H9 (cell line): ENCODE results near the gene RNLS. TPM values are rescaled to one million over a fixed set of nuclear protein-coding genes. Genes with fewer than 3 reads are reported as not detected.

Experiments
- DNase-seq: peaks from one replicate; pipeline ENCODE4 v3.0.0-alpha.2; 2017
- H2AFZ ChIP-seq: one replicate; pipeline ENCODE4 v1.6.1; 2013; ENCODE audit warnings: mild to moderate bottlenecking, low read length, control low read depth, moderate library complexity
- H2AK5ac ChIP-seq: 2 replicates; pipeline ENCODE4 v1.6.1; 2013; ENCODE audit warnings: low read length, control low read depth, mixed read lengths; ENCODE audit not compliant: insufficient read length
- H2BK120ac ChIP-seq: one replicate; pipeline ENCODE4 v1.6.1; 2013; ENCODE audit warnings: low read depth, mild to moderate bottlenecking, low read length, control low read depth, inconsistent platforms; ENCODE audit not compliant: poor library complexity, severe bottlenecking
- H2BK12ac ChIP-seq: 2 replicates; pipeline ENCODE4 v1.6.1; 2013; ENCODE audit warnings: low read length, control low read depth, mixed read lengths, low read depth; ENCODE audit not compliant: insufficient read length
- H2BK15ac ChIP-seq: 2 replicates; pipeline ENCODE4 v1.6.1; 2013; ENCODE audit warnings: low read depth, low read length, control low read depth
- H2BK20ac ChIP-seq: one replicate; pipeline ENCODE4 v1.6.1; 2013; ENCODE audit warnings: low read depth, mild to moderate bottlenecking, low read length, control low read depth, inconsistent platforms; ENCODE audit not compliant: poor library complexity, severe bottlenecking
- H2BK5ac ChIP-seq: 2 replicates; pipeline ENCODE4 v1.6.1; 2013; ENCODE audit warnings: low read length, control low read depth, mixed read lengths; ENCODE audit not compliant: insufficient read length
- H3K14ac ChIP-seq: 2 replicates; pipeline ENCODE4 v1.6.1; 2013; ENCODE audit warnings: low read length, control low read depth; ENCODE audit not compliant: insufficient read depth
- H3K18ac ChIP-seq: 2 replicates; pipeline ENCODE4 v1.6.1; 2013; ENCODE audit warnings: low read depth, mild to moderate bottlenecking, mixed read lengths, low read length, control low read depth; ENCODE audit not compliant: insufficient read length
- H3K23ac ChIP-seq: 2 replicates; pipeline ENCODE4 v1.6.1; 2013; ENCODE audit warnings: low read length, control low read depth, mixed read lengths, low read depth; ENCODE audit not compliant: insufficient read length
- H3K23me2 ChIP-seq: 2 replicates; pipeline ENCODE4 v1.6.1; 2013; ENCODE audit warnings: low read depth, mild to moderate bottlenecking, mixed read lengths, low read length, control low read depth; ENCODE audit not compliant: insufficient read length, poor library complexity, severe bottlenecking
- H3K27ac ChIP-seq: 2 replicates; pipeline ENCODE4 v1.5.1; 2013; ENCODE audit warnings: low read length, control low read depth, mixed read lengths, low read depth; ENCODE audit not compliant: insufficient read length
- H3K27me3 ChIP-seq: 2 replicates; pipeline ENCODE4 v1.6.1; 2013; ENCODE audit warnings: low read length, control low read depth, inconsistent platforms; ENCODE audit not compliant: insufficient read depth
- H3K4ac ChIP-seq: 2 replicates; pipeline ENCODE4 v1.6.1; 2013; ENCODE audit warnings: low read depth, mild to moderate bottlenecking, control low read depth, inconsistent platforms, low read length, moderate library complexity
- H3K4me1 ChIP-seq: 2 replicates; pipeline ENCODE4 v1.6.1; 2013; ENCODE audit warnings: low read length, control low read depth, inconsistent platforms; ENCODE audit not compliant: insufficient read depth
- H3K4me2 ChIP-seq: 2 replicates; pipeline ENCODE4 v1.6.1; 2013; ENCODE audit warnings: low read length, control low read depth, mixed read lengths; ENCODE audit not compliant: insufficient read length, insufficient read depth
- H3K56ac ChIP-seq: 2 replicates; pipeline ENCODE4 v1.6.1; 2013; ENCODE audit warnings: low read depth, mild to moderate bottlenecking, mixed read lengths, low read length, control low read depth; ENCODE audit not compliant: insufficient read length
- H3K79me1 ChIP-seq: 2 replicates; pipeline ENCODE4 v1.6.1; 2013; ENCODE audit warnings: low read depth, mild to moderate bottlenecking, moderate library complexity, low read length, control low read depth, inconsistent platforms; ENCODE audit not compliant: insufficient read depth, poor library complexity, severe bottlenecking
- H3K79me2 ChIP-seq: 2 replicates; pipeline ENCODE4 v1.6.1; 2013; ENCODE audit warnings: low read length, control low read depth, inconsistent platforms; ENCODE audit not compliant: insufficient read depth
- H3K9ac ChIP-seq: 2 replicates; pipeline ENCODE4 v1.6.1; 2013; ENCODE audit warnings: low read length, control low read depth, mixed read lengths; ENCODE audit not compliant: insufficient read length; ENCODE audit errors: extremely low read depth
- H3K9me3 ChIP-seq: one replicate; pipeline ENCODE4 v1.6.1; 2013; ENCODE audit warnings: low read depth, low read length, inconsistent platforms; ENCODE audit not compliant: control insufficient read depth
- H3T11ph ChIP-seq: one replicate; pipeline ENCODE4 v1.6.1; 2013; ENCODE audit warnings: mild to moderate bottlenecking, low read length, control low read depth, inconsistent platforms
- H4K20me1 ChIP-seq: one replicate; pipeline ENCODE4 v1.6.1; 2013; ENCODE audit not compliant: control insufficient read depth, insufficient read length, insufficient read depth
- H4K5ac ChIP-seq: 2 replicates; pipeline ENCODE4 v1.6.1; 2013; ENCODE audit warnings: low read depth, mild to moderate bottlenecking, mixed read lengths, low read length, control low read depth; ENCODE audit not compliant: insufficient read length
- H4K8ac ChIP-seq: replicated peaks from 2 replicates; pipeline ENCODE4 v1.6.1; 2013; ENCODE audit warnings: low read length, control low read depth, mixed read lengths, low read depth; ENCODE audit not compliant: insufficient read length
- H4K91ac ChIP-seq: 2 replicates; pipeline ENCODE4 v1.6.1; 2013; ENCODE audit warnings: low read depth, mild to moderate bottlenecking, moderate library complexity, mixed read lengths, low read length, control low read depth; ENCODE audit not compliant: insufficient read length
- H3K27ac Mint-ChIP-seq, 3 experiments: 2 replicates in 2 of 3; 3 replicates in 1 of 3; pipeline ENCODE4 v1.8.0; 2020 to 2021; ENCODE audit warnings: mixed read lengths in 3 of 3, mild to moderate bottlenecking in 1 of 3, moderate library complexity in 1 of 3
- H3K27me3 Mint-ChIP-seq: 2 replicates; pipeline ENCODE4 v1.8.0; 2021; ENCODE audit warnings: low read depth, mild to moderate bottlenecking, moderate library complexity, mixed read lengths
- H3K36me3 Mint-ChIP-seq, 3 experiments: 2 replicates in 2 of 3; 3 replicates in 1 of 3; pipeline ENCODE4 v1.8.0; 2020 to 2021; ENCODE audit warnings: low read depth in 3 of 3, mixed read lengths in 3 of 3; ENCODE audit not compliant: insufficient read depth in 1 of 3
- H3K4me1 Mint-ChIP-seq, 2 experiments: 2 replicates each; pipeline ENCODE4 v1.8.0; 2020; ENCODE audit warnings: mixed read lengths in 2 of 2
- H3K4me3 Mint-ChIP-seq, 2 experiments: 2 replicates in 1 of 2; 3 replicates in 1 of 2; pipeline ENCODE4 v1.8.0; 2020 to 2021; ENCODE audit warnings: mild to moderate bottlenecking in 2 of 2, mixed read lengths in 2 of 2, moderate library complexity in 1 of 2
- H3K9me3 Mint-ChIP-seq, 2 experiments: 2 replicates in 1 of 2; 3 replicates in 1 of 2; pipeline ENCODE4 v1.8.0; 2020; ENCODE audit warnings: mild to moderate bottlenecking in 2 of 2, mixed read lengths in 2 of 2, moderate library complexity in 1 of 2
- CTCF ChIP-seq: fragments of 200-600 bp; sonication (generic); conservative IDR thresholded peaks from 3 replicates; pipeline ENCODE4 v1.8.0; 2021; ENCODE audit warnings: antibody characterized with exemption, mild to moderate bottlenecking
- WGBS: extraction: QIAGEN DNeasy Blood & Tissue Kit; methylation state at CpG from one replicate; pipeline ENCODE4 v1.1.7; 2013; ENCODE audit warnings: missing lambda C conversion rate, low lambda C conversion rate, mixed read lengths; ENCODE audit not compliant: insufficient read length; ENCODE audit errors: extremely low coverage; 5-methylcytosine and 5-hydroxymethylcytosine counted together
- total RNA-seq: library from RNA; stranded (reverse); gene quantifications from 2 replicates; pipeline ENCODE4 v1.2.1, GENCODE V29; 2021

Gene RNLS
- total RNA-seq, 1 experiment from 2014 or later, result 7.5 TPM

GRCh38 chr10:88592906-88593305, 9.8 kb upstream of the RNLS start:
- Histone ChIP-seq H2BK120ac (no peak overlapping the region), H2BK20ac (no peak overlapping the region), H2AK5ac (no peak overlapping the region), H4K20me1 (no peaks in the 10 kb centered on the region), H3K9ac (no peak overlapping the region), H3K79me1 (no peaks in the 10 kb centered on the region), H2BK12ac (no peak overlapping the region), H3K79me2 (no peaks in the 10 kb centered on the region), H3T11ph (no peak overlapping the region), H3K23ac (no peak overlapping the region), H4K5ac (no peak overlapping the region), H4K91ac (no peak overlapping the region), H3K4me1 (no peaks in the 10 kb centered on the region), H4K8ac (no peak overlapping the region), H3K9me3 (no peaks in the 10 kb centered on the region), H3K56ac (no peak overlapping the region), H2BK15ac (no peak overlapping the region), H2AFZ (no peak overlapping the region), H3K14ac (no peak overlapping the region), H3K4me2 (no peak overlapping the region), H2BK5ac (no peak overlapping the region), H3K27me3 (no peaks in the 10 kb centered on the region), H3K4ac (no peak overlapping the region), H3K27ac (no peak overlapping the region), H3K18ac (no peak overlapping the region), H3K23me2 (no peaks in the 10 kb centered on the region)
- no peak overlapping the region for H3K27ac Mint-ChIP-seq
- no peaks in the 10 kb centered on the region for H3K36me3 Mint-ChIP-seq
- H3K4me3 Mint-ChIP-seq, result no peak overlapping the region
- no peak for TF ChIP-seq CTCF
- H3K27me3 Mint-ChIP-seq, result peaks cover 22% of the 10 kb centered on the region
- H3K4me1 Mint-ChIP-seq, result no peaks in the 10 kb centered on the region
- DNase-seq, result no peak
- WGBS, result no CpG with 5 or more reads among the region's 2 CpGs
- H3K9me3 Mint-ChIP-seq, result no peaks in the 10 kb centered on the region
